ENCODE results near the gene ISLR2.

ISLR2 gene

GRCh38 chr15:74129586-74130154 lies 716 bp upstream of the ISLR2 start:
- H3K36me3 ChIP-seq (ENCODE audit: control insufficient read depth in 2 of 2, insufficient read depth in 1 of 2, low read length in 2 of 2), result no peaks in the 10 kb centered on the region
- H3K27ac ChIP-seq (ENCODE audit: extremely low read depth, low read depth, low read length), result no peak overlapping the region; the same call in 1 of the 2 replicates
- TF ChIP-seq ZNF600 (tag by site-specific recombination; IDR thresholded peaks at IDR 0.05) (peak; percentile 58), ZBTB17 (tag by site-specific recombination; IDR thresholded peaks at IDR 0.05) (no peak)
- ChIA-PET POLR2A (interaction anchor here (1.0 to 2.2 kb wide), 6 partner anchors 27 to 178 kb away, joined by 3 to 6 read pairs (median 3); partner anchors contain the start of gene STRA6), CTCF (interaction anchor here (0.6 to 6.3 kb wide), 14 partner anchors 16 to 243 kb away, joined by 3 to 100 read pairs (median 6); partner anchors contain the start of gene STRA6)
- H3K9me3 ChIP-seq (ENCODE audit: control insufficient read depth, insufficient read depth, low read depth, low read length), result no peaks in the 10 kb centered on the region
- no peak overlapping the region for H3K4me3 ChIP-seq (ENCODE audit: low read depth, low read length)
- H3K4me1 ChIP-seq (ENCODE audit: control insufficient read depth, insufficient read depth, low read length), result peaks cover 14% of the 10 kb centered on the region

- Histone ChIP-seq H3K9me3 (ENCODE audit: control insufficient read depth, insufficient read depth, low read depth, low read length) (no peaks in the 10 kb centered on the region), H3K36me3 (ENCODE audit: control insufficient read depth in 2 of 2, insufficient read depth in 1 of 2, low read length in 2 of 2) (no peaks in the 10 kb centered on the region), H3K4me1 (ENCODE audit: control insufficient read depth, insufficient read depth, low read length) (peaks cover 14% of the 10 kb centered on the region), H3K27ac (ENCODE audit: extremely low read depth, low read depth, low read length) (no peak overlapping the region), H3K4me3 (ENCODE audit: low read depth, low read length) (no peak overlapping the region)
- TF ChIP-seq RBAK (tag by site-specific recombination; IDR thresholded peaks at IDR 0.05) (no peak), ZNF341 (tag by site-specific recombination; IDR thresholded peaks at IDR 0.05; ENCODE audit: low read depth) (peak; percentile 70), ZFHX2 (tag by site-specific recombination; conservative IDR thresholded peaks at IDR 0.05) (no peak), ZNF776 (tag by site-specific recombination; IDR thresholded peaks at IDR 0.05; ENCODE audit: borderline replicate concordance) (0 out of 2 replicates have a peak, but pooled peaks have one; percentile 16)
- ChIA-PET CTCF (interaction anchor here (0.8 to 6.3 kb wide), 5 partner anchors 66 to 191 kb away, joined by 3 to 100 read pairs (median 14); no protein-coding TSS in a partner anchor), POLR2A (interaction anchor here (0.6 to 1.0 kb wide), 5 partner anchors 13 to 236 kb away, joined by 3 to 13 read pairs (median 3); no protein-coding TSS in a partner anchor)
Observed at GRCh38 chr15:74130849-74131627, 652 bp downstream of the ISLR2 start.

GRCh38 chr15:74131628-74132413 lies 1.4 kb downstream of the ISLR2 start:
- CTCF ChIA-PET, result interaction anchor here (0.8 to 1.3 kb wide), 3 partner anchors 67 to 190 kb away, joined by 3 to 4 read pairs (median 3); no protein-coding TSS in a partner anchor
- no peak overlapping the region for H3K4me3 ChIP-seq (ENCODE audit: low read depth, low read length)
- no peaks in the 10 kb centered on the region for H3K9me3 ChIP-seq (ENCODE audit: control insufficient read depth, insufficient read depth, low read depth, low read length)
- POLR2A ChIA-PET, result no interaction called here
- peaks cover 18% of the 10 kb centered on the region for H3K4me1 ChIP-seq (ENCODE audit: control insufficient read depth, insufficient read depth, low read length)
- H3K27ac ChIP-seq (ENCODE audit: extremely low read depth, low read depth, low read length), result no peak overlapping the region
- TF ChIP-seq ZNF658 (tag by site-specific recombination; IDR thresholded peaks at IDR 0.05) (no peak), SCRT1 (tag by site-specific recombination; IDR thresholded peaks at IDR 0.05; ENCODE audit: borderline replicate concordance) (no peak), ZNF623 (tag by site-specific recombination; IDR thresholded peaks at IDR 0.05) (no peak), SCRT2 (tag by site-specific recombination; IDR thresholded peaks at IDR 0.05) (peak; percentile 31; the same call in 1 of the 2 replicates), ZIC2 (tag by site-specific recombination; IDR thresholded peaks at IDR 0.05) (no peak), ZNF169 (tag by site-specific recombination; IDR thresholded peaks at IDR 0.05) (no peak), ZNF704 (tag by site-specific recombination; IDR thresholded peaks at IDR 0.05) (no peak), KLF9 (tag by site-specific recombination; IDR thresholded peaks at IDR 0.05; ENCODE audit: low read depth) (no peak), ZNF670 (tag by site-specific recombination; IDR thresholded peaks at IDR 0.05; ENCODE audit: low read depth) (no peak), ZBTB20 (tag by site-specific recombination; IDR thresholded peaks at IDR 0.05) (no peak), ZNF292 (tag by site-specific recombination; IDR thresholded peaks at IDR 0.05; ENCODE audit: borderline replicate concordance, low read depth) (no peak), ZNF394 (tag by site-specific recombination; IDR thresholded peaks at IDR 0.05; ENCODE audit: borderline replicate concordance) (no peak), ZSCAN5A (tag by site-specific recombination; IDR thresholded peaks at IDR 0.05) (no peak), ZNF266 (tag by site-specific recombination; IDR thresholded peaks at IDR 0.05; ENCODE audit: low read depth) (no peak), ZNF133 (tag by site-specific recombination; IDR thresholded peaks at IDR 0.05) (no peak), ZFHX2 (tag by site-specific recombination; conservative IDR thresholded peaks at IDR 0.05) (0 out of 2 replicates have a peak, but pooled peaks have one; percentile 10), ZNF558 (tag by site-specific recombination; IDR thresholded peaks at IDR 0.05) (peak; percentile 90)
- no peaks in the 10 kb centered on the region for H3K36me3 ChIP-seq (ENCODE audit: control insufficient read depth in 2 of 2, insufficient read depth in 1 of 2, low read length in 2 of 2)

Data from HEK293 (cell line).